NT2/D1 (cell line): ENCODE data around the gene TRRAP.

ENCODE experiments used
- YY1 ChIP-seq: IDR thresholded peaks from 2 replicates; pipeline ENCODE4 v1.6.1; 2011; ENCODE audit not compliant: insufficient read length, insufficient read depth
- ZNF274 ChIP-seq: IDR thresholded peaks from 2 replicates; pipeline ENCODE4 v1.6.1; 2011; ENCODE audit warnings: mild to moderate bottlenecking, low read depth, low read length

DNA sequence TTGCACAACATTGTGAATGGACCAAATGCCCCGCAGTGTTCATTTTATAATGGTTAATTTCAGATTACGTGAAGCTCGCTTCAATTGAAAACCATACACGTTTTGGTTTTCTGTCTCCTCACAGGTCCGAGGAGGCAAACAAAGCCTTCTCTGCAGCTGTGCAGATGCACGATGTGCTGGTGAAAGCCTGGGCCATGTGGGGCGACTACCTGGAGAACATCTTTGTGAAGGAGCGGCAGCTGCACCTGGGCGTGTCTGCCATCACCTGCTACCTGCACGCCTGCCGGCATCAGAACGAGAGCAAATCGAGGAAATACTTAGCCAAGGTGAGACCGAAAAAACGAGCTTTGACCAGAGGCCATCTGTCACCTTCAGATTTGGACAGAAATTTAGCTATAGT, 110.3 kb downstream of the TRRAP start:
- TF ChIP-seq ZNF274 (no peak), YY1 (no peak)
